ENCODE results near the gene KCNJ2.

The KCNJ2 gene

GRCh38 chr17:70134042-70134441, 35.3 kb upstream of the KCNJ2 start:
- Histone ChIP-seq H3K27me3 (ENCODE audit: control insufficient read depth, insufficient read depth, low read length) (no peaks in the 10 kb centered on the region), H3K9me3 (ENCODE audit: control insufficient read depth, insufficient read depth, low read depth, low read length) (no peaks in the 10 kb centered on the region), H3K36me3 (ENCODE audit: control insufficient read depth, insufficient read depth, low read length) (no peaks in the 10 kb centered on the region), H3K27ac (ENCODE audit: low read depth, low read length) (no peak overlapping the region), H3K4me3 (ENCODE audit: low read depth, low read length) (no peak overlapping the region), H3K4me1 (ENCODE audit: control insufficient read depth, insufficient read depth, low read length) (peaks cover 7% of the 10 kb centered on the region), H3K9ac (ENCODE audit: low read length) (no peak overlapping the region)

DNA sequence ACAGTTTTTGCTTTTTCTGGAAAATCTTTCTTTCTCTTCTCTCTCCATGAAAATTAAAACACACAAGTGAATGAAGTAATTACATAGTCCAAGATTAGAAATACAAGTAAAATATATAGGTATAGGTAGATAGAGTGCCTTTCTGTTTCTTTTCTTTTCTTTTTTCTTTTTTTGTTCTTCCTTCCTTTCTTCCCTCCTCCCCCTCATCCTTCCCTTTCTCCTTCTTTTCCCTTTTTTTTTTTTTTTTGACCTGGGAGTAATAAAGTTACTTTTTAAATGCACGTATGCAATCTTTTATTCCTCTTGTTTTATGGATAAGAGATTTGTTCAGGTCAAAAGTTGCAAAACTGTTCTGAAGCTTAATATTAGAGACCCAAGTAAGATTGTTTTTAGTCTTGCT, 34.6 kb upstream of the KCNJ2 start:
- no peaks in the 10 kb centered on the region for H3K36me3 ChIP-seq (ENCODE audit: control insufficient read depth, insufficient read depth, low read length)
- H3K27me3 ChIP-seq (ENCODE audit: control insufficient read depth, insufficient read depth, low read length), result no peaks in the 10 kb centered on the region
- no peak overlapping the region for H3K9ac ChIP-seq (ENCODE audit: low read length)
- no peak overlapping the region for H3K27ac ChIP-seq (ENCODE audit: low read depth, low read length)
- H3K4me3 ChIP-seq (ENCODE audit: low read depth, low read length), result no peak overlapping the region
- no peaks in the 10 kb centered on the region for H3K9me3 ChIP-seq (ENCODE audit: control insufficient read depth, insufficient read depth, low read depth, low read length)
- H3K4me1 ChIP-seq (ENCODE audit: control insufficient read depth, insufficient read depth, low read length), result peaks cover 7% of the 10 kb centered on the region

DNA sequence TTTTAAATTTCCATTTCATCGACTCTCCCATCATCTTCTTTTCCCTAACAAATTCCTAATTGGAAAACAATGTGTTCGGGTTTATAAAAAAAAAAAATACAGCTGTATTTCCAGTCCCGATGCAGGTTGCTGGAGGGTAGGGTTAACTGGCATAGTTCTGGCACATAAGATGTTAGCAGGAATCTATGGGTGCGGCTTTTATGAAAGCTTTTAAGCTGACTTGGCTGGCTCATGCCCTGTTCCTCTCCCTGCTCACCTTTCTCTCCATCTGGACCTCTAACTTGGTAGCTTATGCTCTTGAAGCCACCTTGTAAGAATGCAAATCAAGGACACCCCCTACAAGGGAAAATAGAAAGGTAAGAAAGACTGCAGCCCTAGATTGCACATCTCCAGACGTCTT, 33.2 kb upstream of the KCNJ2 start:
- Histone ChIP-seq H3K27me3 (ENCODE audit: control insufficient read depth, insufficient read depth, low read length) (no peaks in the 10 kb centered on the region), H3K4me3 (ENCODE audit: low read depth, low read length) (no peak overlapping the region), H3K4me1 (ENCODE audit: control insufficient read depth, insufficient read depth, low read length) (peaks cover 7% of the 10 kb centered on the region), H3K9me3 (ENCODE audit: control insufficient read depth, insufficient read depth, low read depth, low read length) (no peaks in the 10 kb centered on the region), H3K27ac (ENCODE audit: low read depth, low read length) (no peak overlapping the region), H3K36me3 (ENCODE audit: control insufficient read depth, insufficient read depth, low read length) (no peaks in the 10 kb centered on the region), H3K9ac (ENCODE audit: low read length) (no peak overlapping the region)

- Histone ChIP-seq H3K4me3 (ENCODE audit: low read depth, low read length) (no peak overlapping the region), H3K27me3 (ENCODE audit: control insufficient read depth, insufficient read depth, low read length) (no peaks in the 10 kb centered on the region), H3K9me3 (ENCODE audit: control insufficient read depth, insufficient read depth, low read depth, low read length) (no peaks in the 10 kb centered on the region), H3K36me3 (ENCODE audit: control insufficient read depth, insufficient read depth, low read length) (no peaks in the 10 kb centered on the region), H3K27ac (ENCODE audit: low read depth, low read length) (no peak overlapping the region), H3K9ac (ENCODE audit: low read length) (no peak overlapping the region), H3K4me1 (ENCODE audit: control insufficient read depth, insufficient read depth, low read length) (peaks cover 7% of the 10 kb centered on the region)
Measured at GRCh38 chr17:70137451-70138230, 31.7 kb upstream of the KCNJ2 start.

DNA sequence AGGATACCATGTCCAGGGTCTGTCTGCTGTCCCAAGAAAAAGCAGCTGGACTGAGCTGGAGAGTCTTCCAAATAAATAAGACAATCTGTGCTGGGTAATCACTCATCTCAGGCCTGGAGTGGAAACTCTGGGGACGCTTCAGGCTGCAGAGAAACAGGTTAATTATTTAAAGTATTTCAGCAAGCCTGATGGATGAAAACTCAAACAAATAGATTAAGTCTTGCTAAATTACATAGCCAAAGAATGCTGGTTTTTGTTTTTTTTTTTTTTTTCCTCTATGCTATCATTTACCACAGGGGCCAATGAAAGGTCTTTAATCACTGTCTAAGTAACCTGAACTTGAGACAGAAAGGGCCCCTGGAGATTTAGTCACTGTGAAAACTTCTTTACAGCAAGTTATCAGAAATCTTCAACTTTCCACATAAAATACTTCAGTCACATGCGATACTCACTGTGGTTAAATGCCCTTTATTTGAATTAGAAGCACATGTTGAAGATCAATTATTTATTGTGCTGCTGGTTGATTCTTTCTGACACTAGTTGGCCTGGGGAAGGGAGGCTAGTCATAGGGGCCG, 31.0 kb upstream of the KCNJ2 start:
- H3K9me3 ChIP-seq (ENCODE audit: control insufficient read depth, insufficient read depth, low read depth, low read length), result no peaks in the 10 kb centered on the region
- H3K27ac ChIP-seq (ENCODE audit: low read depth, low read length), result no peak overlapping the region
- H3K9ac ChIP-seq (ENCODE audit: low read length), result no peak overlapping the region
- H3K4me1 ChIP-seq (ENCODE audit: control insufficient read depth, insufficient read depth, low read length), result peaks cover 7% of the 10 kb centered on the region
- no peaks in the 10 kb centered on the region for H3K36me3 ChIP-seq (ENCODE audit: control insufficient read depth, insufficient read depth, low read length)
- H3K27me3 ChIP-seq (ENCODE audit: control insufficient read depth, insufficient read depth, low read length), result no peaks in the 10 kb centered on the region
- no peak overlapping the region for H3K4me3 ChIP-seq (ENCODE audit: low read depth, low read length)

DNA sequence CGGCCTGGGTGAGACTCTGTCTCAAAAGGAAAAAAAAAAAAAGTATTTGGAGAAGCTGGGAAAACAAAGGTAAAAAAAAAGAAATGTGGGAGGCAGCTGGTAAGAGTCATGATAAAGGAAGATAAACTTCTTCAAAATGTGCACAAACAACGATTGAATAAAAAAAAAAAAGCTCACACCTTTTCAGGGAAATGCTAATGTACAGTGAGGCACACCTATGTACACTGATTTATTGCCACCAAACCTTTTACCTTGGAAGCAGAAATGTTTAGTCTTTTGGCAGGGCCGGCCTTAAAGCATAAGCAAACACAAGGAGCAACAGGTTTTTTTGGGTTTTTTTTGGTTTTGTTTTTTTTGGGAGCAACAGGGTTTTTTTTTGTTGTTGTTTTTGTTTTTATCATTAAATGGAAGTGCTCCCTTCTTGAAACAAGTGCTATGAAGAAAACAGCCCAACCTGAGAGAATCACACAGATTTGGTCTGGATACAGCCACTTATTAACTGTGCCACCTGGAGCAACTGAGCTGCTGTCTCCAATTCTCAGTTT, 29.8 kb upstream of the KCNJ2 start:
- Histone ChIP-seq H3K9me3 (ENCODE audit: control insufficient read depth, insufficient read depth, low read depth, low read length) (no peaks in the 10 kb centered on the region), H3K36me3 (ENCODE audit: control insufficient read depth, insufficient read depth, low read length) (no peaks in the 10 kb centered on the region), H3K27ac (ENCODE audit: low read depth, low read length) (no peak overlapping the region), H3K4me1 (ENCODE audit: control insufficient read depth, insufficient read depth, low read length) (peaks cover 7% of the 10 kb centered on the region), H3K9ac (ENCODE audit: low read length) (no peak overlapping the region), H3K27me3 (ENCODE audit: control insufficient read depth, insufficient read depth, low read length) (no peaks in the 10 kb centered on the region), H3K4me3 (ENCODE audit: low read depth, low read length) (no peak overlapping the region)

DNA sequence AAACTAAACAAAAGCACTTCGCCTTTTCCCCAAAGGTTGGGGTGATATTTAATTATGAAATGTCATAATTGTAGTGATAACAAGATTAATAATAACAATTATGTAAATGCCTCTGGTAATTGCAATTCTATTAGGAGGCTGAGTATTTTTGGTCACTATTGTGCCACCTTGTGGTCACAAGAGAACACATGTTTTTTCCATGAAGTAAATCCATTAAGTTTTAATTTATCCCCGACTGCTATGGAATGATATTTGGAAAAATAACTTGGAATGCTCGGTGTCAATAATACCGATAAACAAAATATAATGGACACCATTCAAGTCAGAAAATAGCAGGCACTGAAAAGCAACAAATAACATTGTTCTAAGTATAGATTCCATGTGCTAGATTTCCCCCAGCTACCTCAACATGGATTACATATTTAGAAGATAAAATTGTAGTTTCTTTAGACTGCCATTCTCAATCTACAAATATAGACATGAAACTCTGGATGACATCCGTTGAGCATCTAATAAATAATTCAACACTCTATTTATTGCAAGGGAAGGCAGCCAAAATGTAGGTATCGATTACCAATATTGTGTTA, 25.0 kb upstream of the KCNJ2 start:
- Histone ChIP-seq H3K27me3 (ENCODE audit: control insufficient read depth, insufficient read depth, low read length) (no peaks in the 10 kb centered on the region), H3K4me1 (ENCODE audit: control insufficient read depth, insufficient read depth, low read length) (no peaks in the 10 kb centered on the region)

DNA sequence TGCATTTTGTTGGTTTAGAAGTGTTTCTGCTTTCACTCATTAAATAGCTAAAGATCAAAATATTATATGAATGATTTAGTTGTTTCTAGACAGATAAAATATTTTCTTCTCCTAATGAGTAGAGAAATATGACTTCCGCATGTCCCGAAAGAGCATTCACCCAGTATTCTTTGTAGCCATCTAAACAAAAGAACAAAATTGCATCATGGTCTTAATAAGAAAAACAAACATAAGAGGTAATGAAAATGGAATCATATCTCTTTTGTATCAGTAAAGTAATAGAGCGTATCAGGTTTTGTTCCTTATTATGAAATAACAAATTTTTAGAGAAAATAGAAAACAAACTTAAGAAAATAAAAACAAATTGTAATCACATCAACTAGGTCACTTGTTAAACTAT, 16.1 kb upstream of the KCNJ2 start:
- Histone ChIP-seq H3K27me3 (ENCODE audit: control insufficient read depth, insufficient read depth, low read length) (no peaks in the 10 kb centered on the region), H3K4me3 (ENCODE audit: low read depth, low read length) (no peak overlapping the region), H3K9ac (ENCODE audit: low read length) (no peak overlapping the region), H3K27ac (ENCODE audit: low read depth, low read length) (no peak overlapping the region), H3K9me3 (ENCODE audit: control insufficient read depth, insufficient read depth, low read depth, low read length) (no peaks in the 10 kb centered on the region), H3K36me3 (ENCODE audit: control insufficient read depth, insufficient read depth, low read length) (no peaks in the 10 kb centered on the region), H3K4me1 (ENCODE audit: control insufficient read depth, insufficient read depth, low read length) (no peaks in the 10 kb centered on the region)

More for the DNA sequence above, 25.0 kb upstream of the KCNJ2 start:
- H3K36me3 ChIP-seq (ENCODE audit: control insufficient read depth, insufficient read depth, low read length), result no peaks in the 10 kb centered on the region
- H3K9me3 ChIP-seq (ENCODE audit: control insufficient read depth, insufficient read depth, low read depth, low read length), result no peaks in the 10 kb centered on the region
- H3K27ac ChIP-seq (ENCODE audit: low read depth, low read length), result no peak overlapping the region
- H3K4me3 ChIP-seq (ENCODE audit: low read depth, low read length), result no peak overlapping the region
- no peak overlapping the region for H3K9ac ChIP-seq (ENCODE audit: low read length)

- Histone ChIP-seq H3K9ac (ENCODE audit: low read length) (no peak overlapping the region), H3K4me3 (ENCODE audit: low read depth, low read length) (no peak overlapping the region), H3K9me3 (ENCODE audit: control insufficient read depth, insufficient read depth, low read depth, low read length) (no peaks in the 10 kb centered on the region), H3K36me3 (ENCODE audit: control insufficient read depth, insufficient read depth, low read length) (no peaks in the 10 kb centered on the region), H3K27ac (ENCODE audit: low read depth, low read length) (no peak overlapping the region), H3K27me3 (ENCODE audit: control insufficient read depth, insufficient read depth, low read length) (no peaks in the 10 kb centered on the region), H3K4me1 (ENCODE audit: control insufficient read depth, insufficient read depth, low read length) (no peaks in the 10 kb centered on the region)
Measured at GRCh38 chr17:70157151-70157550, 12.2 kb upstream of the KCNJ2 start.

DNA sequence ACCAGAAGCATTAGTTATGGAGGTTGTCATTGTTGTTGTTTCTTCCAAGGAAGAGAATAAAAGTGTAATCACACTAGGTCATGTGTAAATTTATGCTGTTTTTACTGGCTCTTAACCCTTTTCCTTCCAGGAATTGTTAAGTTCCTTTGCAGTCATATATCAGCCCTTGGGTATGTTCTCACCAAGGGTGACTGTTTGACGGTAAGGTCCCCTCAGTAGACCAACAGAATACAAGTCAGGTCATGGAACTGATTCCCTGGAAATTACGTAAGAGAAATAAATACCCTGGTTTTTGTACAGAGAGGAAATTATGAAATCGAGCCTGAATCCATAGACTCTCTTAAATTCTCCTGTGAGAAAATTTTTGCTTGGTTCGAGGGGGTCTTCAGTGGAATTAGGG, 11.2 kb upstream of the KCNJ2 start:
- H3K4me3 ChIP-seq (ENCODE audit: low read depth, low read length), result no peak overlapping the region
- H3K4me1 ChIP-seq (ENCODE audit: control insufficient read depth, insufficient read depth, low read length), result no peaks in the 10 kb centered on the region
- no peaks in the 10 kb centered on the region for H3K36me3 ChIP-seq (ENCODE audit: control insufficient read depth, insufficient read depth, low read length)

DNA sequence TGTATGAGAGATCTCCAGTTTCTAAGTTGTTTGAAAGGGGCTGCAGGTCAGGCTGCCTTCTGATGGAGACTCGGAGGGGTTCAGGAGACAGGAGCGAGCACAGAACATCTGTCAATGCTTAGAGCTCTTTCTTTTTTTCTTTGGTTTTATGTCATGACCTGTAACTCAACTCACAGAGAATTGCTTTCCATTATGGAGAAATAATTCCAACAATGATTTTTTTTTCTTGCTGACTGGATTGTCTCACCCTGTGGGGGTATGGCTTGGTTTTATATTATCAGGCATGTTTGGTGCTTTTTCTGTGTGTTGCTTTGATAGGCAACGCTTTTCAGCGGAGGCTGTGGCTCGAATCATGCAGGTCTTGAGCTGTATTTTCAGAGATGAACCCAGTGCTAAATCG, 10.7 kb upstream of the KCNJ2 start:
- Histone ChIP-seq H3K4me3 (ENCODE audit: low read depth, low read length) (no peak overlapping the region), H3K36me3 (ENCODE audit: control insufficient read depth, insufficient read depth, low read length) (no peaks in the 10 kb centered on the region), H3K9me3 (ENCODE audit: control insufficient read depth, insufficient read depth, low read depth, low read length) (no peaks in the 10 kb centered on the region), H3K27ac (ENCODE audit: low read depth, low read length) (no peak overlapping the region), H3K27me3 (ENCODE audit: control insufficient read depth, insufficient read depth, low read length) (no peaks in the 10 kb centered on the region), H3K9ac (ENCODE audit: low read length) (no peak overlapping the region), H3K4me1 (ENCODE audit: control insufficient read depth, insufficient read depth, low read length) (no peaks in the 10 kb centered on the region)

More for the DNA sequence above, 11.2 kb upstream of the KCNJ2 start:
- Histone ChIP-seq H3K9ac (ENCODE audit: low read length) (no peak overlapping the region), H3K9me3 (ENCODE audit: control insufficient read depth, insufficient read depth, low read depth, low read length) (no peaks in the 10 kb centered on the region), H3K27me3 (ENCODE audit: control insufficient read depth, insufficient read depth, low read length) (no peaks in the 10 kb centered on the region), H3K27ac (ENCODE audit: low read depth, low read length) (no peak overlapping the region)

Data from HUES6 (cell line).